Endodermal cell (in vitro differentiated cells): ENCODE results near the gene RAB24. TPM values are rescaled to one million over a fixed set of nuclear protein-coding genes. Genes with fewer than 3 reads are reported as not detected.

Experiments used
- DNase-seq: peaks from one replicate; pipeline ENCODE4 v3.0.0-alpha.2; 2017
- H3K27ac ChIP-seq: 2 replicates; pipeline ENCODE4 v1.5.1; 2013; ENCODE audit warnings: mild to moderate bottlenecking, low read depth, low read length, moderate library complexity
- H3K27me3 ChIP-seq: 2 replicates; pipeline ENCODE4 v1.6.1; 2013; ENCODE audit warnings: mild to moderate bottlenecking, low read length, moderate library complexity; ENCODE audit not compliant: insufficient read depth, control insufficient read depth, poor library complexity, severe bottlenecking
- H3K36me3 ChIP-seq: 2 replicates; pipeline ENCODE4 v1.7.0; 2013; ENCODE audit warnings: mild to moderate bottlenecking, low read length, moderate library complexity; ENCODE audit not compliant: control insufficient read depth, insufficient read depth
- H3K4me1 ChIP-seq: one replicate; pipeline ENCODE4 v1.7.0; 2013; ENCODE audit warnings: low read length; ENCODE audit not compliant: control insufficient read depth, insufficient read depth
- H3K4me3 ChIP-seq: 2 replicates; pipeline ENCODE4 v1.5.1; 2013; ENCODE audit warnings: mild to moderate bottlenecking, low read length, moderate library complexity
- H3K9ac ChIP-seq: 2 replicates; pipeline ENCODE4 v1.6.1; 2013; ENCODE audit warnings: mild to moderate bottlenecking, low read length, moderate library complexity; ENCODE audit not compliant: poor library complexity, severe bottlenecking; ENCODE audit errors: extremely low read depth
- H3K9me3 ChIP-seq: 2 replicates; pipeline ENCODE4 v1.6.1; 2013; ENCODE audit warnings: mild to moderate bottlenecking, low read length, moderate library complexity; ENCODE audit not compliant: control insufficient read depth
- H3K27ac Mint-ChIP-seq: 2 replicates; pipeline ENCODE4 v1.8.0; 2020; ENCODE audit warnings: mixed read lengths
- H3K27me3 Mint-ChIP-seq: 2 replicates; pipeline ENCODE4 v1.8.0; 2021; ENCODE audit warnings: mild to moderate bottlenecking, mixed read lengths; ENCODE audit not compliant: insufficient read depth
- H3K36me3 Mint-ChIP-seq: 2 replicates; pipeline ENCODE4 v1.8.0; 2020; ENCODE audit warnings: low read depth, mixed read lengths
- H3K4me1 Mint-ChIP-seq: 2 replicates; pipeline ENCODE4 v1.8.0; 2020; ENCODE audit warnings: mixed read lengths
- H3K4me3 Mint-ChIP-seq: 2 replicates; pipeline ENCODE4 v1.8.0; 2020; ENCODE audit warnings: mild to moderate bottlenecking, moderate library complexity, mixed read lengths
- H3K9me3 Mint-ChIP-seq: 2 replicates; pipeline ENCODE4 v1.8.0; 2020; ENCODE audit warnings: mild to moderate bottlenecking, mixed read lengths
- CTCF ChIP-seq: fragments of 200-600 bp; sonication (generic); conservative IDR thresholded peaks from 2 replicates; pipeline ENCODE4 v1.5.0; 2021; ENCODE audit warnings: antibody characterized with exemption, mild to moderate bottlenecking
- WGBS, 2 experiments: methylation state at CpG; one replicate each; pipeline versions ENCODE4 v1.1.5 to v1.1.7; 2013; ENCODE audit warnings: missing lambda C conversion rate in 2 of 2, mixed read lengths in 1 of 2; ENCODE audit not compliant: insufficient coverage in 1 of 2, insufficient read length in 1 of 2; 5-methylcytosine and 5-hydroxymethylcytosine counted together
- total RNA-seq, 2 donors: library from RNA; stranded (reverse); fragmentation: NEBNext Ultra II Directional in 1 of 2; extraction: Animal tissue kit (Norgen Biotek cat#: 25700) in 1 of 2; gene quantifications; 2 replicates in 1 of 2; 3 replicates in 1 of 2; pipeline ENCODE4 v1.2.1, GENCODE V29; 2021

RAB24 gene
- total RNA-seq, 2 donors from 2014 or later: 13.8 to 25.1 TPM

DNA sequence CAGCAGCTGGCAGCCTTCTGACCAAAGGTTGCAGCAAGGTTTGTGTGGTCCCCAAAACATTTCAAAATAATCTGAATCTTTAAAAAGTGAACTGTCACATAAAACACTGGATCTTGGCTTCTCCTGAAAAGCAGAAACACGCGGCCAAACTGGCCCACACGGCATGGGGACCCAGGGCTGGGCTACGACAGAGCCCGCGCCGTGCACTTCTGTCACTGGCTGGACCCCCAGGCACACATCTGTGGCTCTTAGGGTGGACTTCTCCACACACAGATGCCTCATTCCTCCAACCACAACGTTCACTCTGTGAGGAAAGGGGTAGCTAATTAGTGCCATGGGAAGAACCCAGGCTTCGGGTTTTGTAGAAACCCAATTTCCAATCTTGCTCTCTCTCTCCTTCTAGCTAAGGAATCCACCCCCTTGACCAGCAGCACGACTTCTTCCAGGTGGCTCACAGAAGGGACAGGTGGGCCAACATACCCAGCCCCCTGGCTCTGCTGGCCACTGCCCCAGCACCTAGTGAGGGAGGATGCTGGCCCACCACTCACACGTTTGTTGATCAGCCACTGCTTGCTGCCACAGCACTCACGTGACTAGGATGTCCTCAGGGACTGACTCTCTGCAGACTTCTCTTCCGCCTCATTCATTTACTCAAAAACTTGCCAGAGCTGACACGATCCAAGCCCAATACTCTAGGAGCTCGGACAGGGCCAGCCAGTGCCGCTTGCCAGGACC is 30.1 kb upstream of the RAB24 start:
- Histone ChIP-seq H3K9ac (no peak overlapping the region), H3K4me3 (no peak overlapping the region), H3K27ac (no peak overlapping the region), H3K36me3 (peaks cover 51% of the 10 kb centered on the region), H3K4me1 (no peaks in the 10 kb centered on the region), H3K27me3 (no peaks in the 10 kb centered on the region), H3K9me3 (no peaks in the 10 kb centered on the region)
- Mint-ChIP-seq H3K4me3 (no peak overlapping the region), H3K36me3 (peaks cover 71% of the 10 kb centered on the region), H3K27ac (no peak overlapping the region), H3K27me3 (no peaks in the 10 kb centered on the region), H3K9me3 (no peaks in the 10 kb centered on the region), H3K4me1 (no peaks in the 10 kb centered on the region)
- 92 to 99% methylated on average over 8 to 15 of the region's 16 CpGs for WGBS, 2 experiments
- no peak for DNase-seq
- no peak for TF ChIP-seq CTCF

- peaks cover 73% of the 10 kb centered on the region for H3K36me3 Mint-ChIP-seq
- WGBS, 2 experiments: 93 to 97% methylated on average over 4 to 13 of the region's 13 CpGs
- no peak overlapping the region for H3K27ac Mint-ChIP-seq
- no peaks in the 10 kb centered on the region for H3K4me1 ChIP-seq
- no peak for TF ChIP-seq CTCF
- no peaks in the 10 kb centered on the region for H3K27me3 ChIP-seq
- no peak for DNase-seq
- no peaks in the 10 kb centered on the region for H3K4me1 Mint-ChIP-seq
- no peak overlapping the region for H3K4me3 Mint-ChIP-seq
- no peak overlapping the region for H3K9ac ChIP-seq
- peaks cover 49% of the 10 kb centered on the region for H3K36me3 ChIP-seq
- H3K4me3 ChIP-seq: no peak overlapping the region
- no peak overlapping the region for H3K27ac ChIP-seq
- H3K27me3 Mint-ChIP-seq: no peaks in the 10 kb centered on the region
- H3K9me3 ChIP-seq: no peaks in the 10 kb centered on the region
- no peaks in the 10 kb centered on the region for H3K9me3 Mint-ChIP-seq
Measured at GRCh38 chr5:177332896-177333260, 29.4 kb upstream of the RAB24 start.

DNA sequence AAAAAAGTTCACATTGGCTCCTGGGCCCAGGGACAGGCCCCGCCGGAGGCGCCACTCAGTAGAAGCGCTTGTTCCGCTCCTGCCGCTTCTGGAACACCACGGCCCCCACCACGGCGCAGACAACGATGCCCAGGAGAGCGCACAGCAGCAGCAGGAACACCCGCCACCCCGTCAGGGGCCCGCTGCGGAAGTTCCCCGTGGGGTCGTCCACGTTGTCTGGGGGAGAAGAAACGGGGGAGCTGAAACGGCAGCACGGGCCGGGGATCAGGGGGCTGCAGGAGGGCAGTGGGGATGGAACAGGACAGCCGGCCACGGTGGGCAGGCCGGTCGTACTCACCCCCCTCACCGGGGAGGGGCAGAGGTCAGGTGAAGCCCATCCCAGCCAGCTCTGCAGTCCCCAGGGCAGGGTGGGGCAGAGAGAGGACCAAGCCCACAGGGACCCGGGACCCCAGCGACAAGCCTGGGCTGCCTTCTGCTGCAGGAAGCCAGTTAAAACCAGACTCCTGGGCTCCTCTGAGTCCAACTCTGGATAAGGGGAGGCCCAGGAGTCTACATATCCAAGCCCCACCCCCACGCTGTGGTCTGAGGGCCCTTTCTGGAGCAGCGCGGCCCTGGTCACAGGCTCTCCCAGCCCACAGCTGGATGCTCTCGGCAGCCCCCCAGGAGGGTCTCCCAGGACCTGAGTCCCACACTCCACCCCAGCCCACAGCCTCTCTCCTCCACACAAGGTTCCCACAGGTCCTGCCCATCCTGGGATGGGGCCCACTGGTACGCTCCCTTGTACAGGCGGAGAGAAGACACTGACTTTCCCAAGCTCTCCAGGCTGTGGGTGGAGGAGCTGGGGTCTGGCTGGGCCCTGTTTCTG is 28.7 kb upstream of the RAB24 start:
- no peak overlapping the region for H3K4me3 ChIP-seq
- H3K4me3 Mint-ChIP-seq: no peak overlapping the region
- H3K4me1 ChIP-seq: no peaks in the 10 kb centered on the region
- DNase-seq: no peak
- peaks cover 76% of the 10 kb centered on the region for H3K36me3 Mint-ChIP-seq
- H3K27ac ChIP-seq: no peak overlapping the region
- WGBS, 2 experiments: 94 to 97% methylated on average over 10 to 35 of the region's 35 CpGs
- H3K4me1 Mint-ChIP-seq: no peaks in the 10 kb centered on the region
- H3K9me3 Mint-ChIP-seq: no peaks in the 10 kb centered on the region
- TF ChIP-seq CTCF: no peak
- H3K36me3 ChIP-seq: peaks cover 43% of the 10 kb centered on the region
- no peak overlapping the region for H3K9ac ChIP-seq
- H3K27me3 ChIP-seq: no peaks in the 10 kb centered on the region
- H3K27ac Mint-ChIP-seq: no peak overlapping the region
- H3K9me3 ChIP-seq: no peaks in the 10 kb centered on the region
- no peaks in the 10 kb centered on the region for H3K27me3 Mint-ChIP-seq
